ENCODE measurements around the gene CLK2. TPM values are rescaled to one million over a fixed set of nuclear protein-coding genes. Genes with fewer than 3 reads are reported as not detected.

Gene CLK2
- polyA plus RNA-seq, 1 donor (not counting 4 experiments of a cell fraction or from before 2014, with no cell fraction given) = 45.3 TPM

DNA sequence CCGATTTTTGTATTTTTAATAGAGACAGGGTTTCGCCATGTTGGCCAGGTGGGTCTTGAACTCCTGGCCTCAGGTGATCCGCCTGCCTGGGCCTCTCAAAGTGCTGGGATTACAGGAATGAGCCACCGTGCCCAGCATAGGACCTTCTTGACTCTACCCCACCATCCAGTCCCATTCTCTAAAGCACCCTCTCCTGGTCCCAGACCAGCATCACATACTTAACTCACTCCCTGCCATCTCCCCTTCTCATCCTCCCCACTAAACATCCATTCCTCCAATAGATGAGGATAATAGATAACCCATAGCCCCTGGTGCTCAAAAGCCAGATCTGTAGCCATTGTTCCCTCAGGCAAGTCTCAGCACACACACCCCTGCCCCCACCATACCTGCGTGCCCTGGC, 20.1 kb downstream of the CLK2 start:
- H3K79me2 ChIP-seq (ENCODE audit: control insufficient read depth, insufficient read depth, low read length) = peaks cover 13% of the 10 kb centered on the region
- H3K4me3 ChIP-seq (ENCODE audit: control insufficient read depth in 2 of 3, extremely low read depth in 1 of 3, insufficient read depth in 2 of 3, low read depth in 1 of 3, low read length in 3 of 3) = peak overlapping the region in 1 of 3 experiments; percentile 77
- H3K9me3 ChIP-seq (ENCODE audit: control insufficient read depth, low read depth, low read length) = no peaks in the 10 kb centered on the region
- dilution Hi-C loops (cut with MboI; ENCODE audit: extremely low pct_ligation_motif_present, low sequenced_read_pairs) = no loop called here
- H3K27ac ChIP-seq (ENCODE audit: control insufficient read depth, insufficient read depth, low read length) = no peak overlapping the region
- no peaks in the 10 kb centered on the region for H3K9me1 ChIP-seq (ENCODE audit: control insufficient read depth, extremely low read depth, insufficient read depth, low read length)
- no peak overlapping the region for H3K4me2 ChIP-seq (ENCODE audit: control insufficient read depth, extremely low read depth, insufficient read depth, low read depth, low read length)
- no peak overlapping the region for H2AFZ ChIP-seq (ENCODE audit: control insufficient read depth, low read length)
- H3K36me3 ChIP-seq (ENCODE audit: control insufficient read depth in 2 of 2, extremely low read depth in 1 of 2, insufficient read depth in 2 of 2, low read length in 2 of 2) = peaks cover 11 to 15% of the 10 kb centered on the region in 2 experiments
- DNase-seq (ENCODE audit: low read depth, low spot score) (no peak), FAIRE-seq (no peak)
- TF ChIP-seq, protein P1, sequence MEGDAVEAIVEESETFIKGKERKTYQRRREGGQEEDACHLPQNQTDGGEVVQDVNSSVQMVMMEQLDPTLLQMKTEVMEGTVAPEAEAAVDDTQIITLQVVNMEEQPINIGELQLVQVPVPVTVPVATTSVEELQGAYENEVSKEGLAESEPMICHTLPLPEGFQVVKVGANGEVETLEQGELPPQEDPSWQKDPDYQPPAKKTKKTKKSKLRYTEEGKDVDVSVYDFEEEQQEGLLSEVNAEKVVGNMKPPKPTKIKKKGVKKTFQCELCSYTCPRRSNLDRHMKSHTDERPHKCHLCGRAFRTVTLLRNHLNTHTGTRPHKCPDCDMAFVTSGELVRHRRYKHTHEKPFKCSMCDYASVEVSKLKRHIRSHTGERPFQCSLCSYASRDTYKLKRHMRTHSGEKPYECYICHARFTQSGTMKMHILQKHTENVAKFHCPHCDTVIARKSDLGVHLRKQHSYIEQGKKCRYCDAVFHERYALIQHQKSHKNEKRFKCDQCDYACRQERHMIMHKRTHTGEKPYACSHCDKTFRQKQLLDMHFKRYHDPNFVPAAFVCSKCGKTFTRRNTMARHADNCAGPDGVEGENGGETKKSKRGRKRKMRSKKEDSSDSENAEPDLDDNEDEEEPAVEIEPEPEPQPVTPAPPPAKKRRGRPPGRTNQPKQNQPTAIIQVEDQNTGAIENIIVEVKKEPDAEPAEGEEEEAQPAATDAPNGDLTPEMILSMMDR (optimal IDR thresholded peaks at IDR 0.05 in 1 of 3, IDR thresholded peaks at IDR 0.05 in 1 of 3, conservative IDR thresholded peaks at IDR 0.05 in 1 of 3; ENCODE audit: extremely low read depth in 1 of 3, insufficient read depth in 2 of 3, low read length in 3 of 3) = no peak
- no peak for TF ChIP-seq EZH2 (IDR thresholded peaks at IDR 0.05; ENCODE audit: low read length)
- peaks cover 19% of the 10 kb centered on the region for H3K4me1 ChIP-seq (ENCODE audit: control insufficient read depth, extremely low read depth, insufficient read depth, low read length)
- H3K27me3 ChIP-seq (ENCODE audit: control insufficient read depth, extremely low read depth, insufficient read depth, low read length) = no peaks in the 10 kb centered on the region
- H3K9ac ChIP-seq (ENCODE audit: control insufficient read depth, extremely low read depth, insufficient read depth, low read length) = no peak overlapping the region
- H4K20me1 ChIP-seq (ENCODE audit: control insufficient read depth, extremely low read depth, insufficient read depth, low read length) = no peaks in the 10 kb centered on the region

DNA sequence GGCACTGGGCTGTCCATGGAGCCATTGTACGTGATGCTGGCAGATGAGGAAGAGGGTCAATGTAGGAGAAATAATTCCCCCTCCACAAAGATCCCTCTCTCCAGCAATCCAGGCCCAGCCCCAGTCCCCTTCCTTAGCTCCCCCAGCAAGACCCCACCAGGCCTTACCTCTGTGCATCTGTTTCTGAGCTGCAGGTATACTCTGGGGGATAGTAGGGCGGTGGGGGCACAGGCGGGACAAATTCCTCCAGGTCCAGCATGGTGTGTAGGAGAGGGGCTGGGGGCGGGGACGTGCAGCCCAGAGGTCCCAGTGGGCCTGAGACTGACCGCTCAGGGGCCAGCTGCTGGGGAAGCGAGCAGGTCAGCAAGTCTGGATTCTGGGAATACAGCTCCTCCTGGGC, 21.7 kb downstream of the CLK2 start:
- no peaks in the 10 kb centered on the region for H3K27me3 ChIP-seq (ENCODE audit: control insufficient read depth, extremely low read depth, insufficient read depth, low read length)
- DNase-seq (ENCODE audit: low read depth, low spot score) (no peak), FAIRE-seq (no peak)
- peaks cover 13 to 19% of the 10 kb centered on the region in 2 experiments for H3K36me3 ChIP-seq (ENCODE audit: control insufficient read depth in 2 of 2, extremely low read depth in 1 of 2, insufficient read depth in 2 of 2, low read length in 2 of 2)
- no peaks in the 10 kb centered on the region for H3K9me3 ChIP-seq (ENCODE audit: control insufficient read depth, low read depth, low read length)
- no peak overlapping the region for H3K27ac ChIP-seq (ENCODE audit: control insufficient read depth, insufficient read depth, low read length)
- no peak overlapping the region for H3K9ac ChIP-seq (ENCODE audit: control insufficient read depth, extremely low read depth, insufficient read depth, low read length)
- no peak overlapping the region for H3K4me2 ChIP-seq (ENCODE audit: control insufficient read depth, extremely low read depth, insufficient read depth, low read depth, low read length)
- H4K20me1 ChIP-seq (ENCODE audit: control insufficient read depth, extremely low read depth, insufficient read depth, low read length) = no peaks in the 10 kb centered on the region
- dilution Hi-C loops (cut with MboI; ENCODE audit: extremely low pct_ligation_motif_present, low sequenced_read_pairs) = no loop called here
- H3K9me1 ChIP-seq (ENCODE audit: control insufficient read depth, extremely low read depth, insufficient read depth, low read length) = no peaks in the 10 kb centered on the region
- H3K4me1 ChIP-seq (ENCODE audit: control insufficient read depth, extremely low read depth, insufficient read depth, low read length) = peaks cover 19% of the 10 kb centered on the region
- no peak overlapping the region for H2AFZ ChIP-seq (ENCODE audit: control insufficient read depth, low read length)
- no peak overlapping the region for H3K4me3 ChIP-seq (ENCODE audit: control insufficient read depth in 2 of 3, extremely low read depth in 1 of 3, insufficient read depth in 2 of 3, low read depth in 1 of 3, low read length in 3 of 3)
- H3K79me2 ChIP-seq (ENCODE audit: control insufficient read depth, insufficient read depth, low read length) = peaks cover 13% of the 10 kb centered on the region
- TF ChIP-seq, protein P1 (optimal IDR thresholded peaks at IDR 0.05 in 1 of 3, IDR thresholded peaks at IDR 0.05 in 1 of 3, conservative IDR thresholded peaks at IDR 0.05 in 1 of 3; ENCODE audit: extremely low read depth in 1 of 3, insufficient read depth in 2 of 3, low read length in 3 of 3) = no peak
